ENCODE data around the gene CARD18.
"Not testable (repeated sequence)": the region's sequence is repeated elsewhere in the genome, so short reads cannot be mapped to it uniquely, and the experiment has no call there.

Gene CARD18

DNA sequence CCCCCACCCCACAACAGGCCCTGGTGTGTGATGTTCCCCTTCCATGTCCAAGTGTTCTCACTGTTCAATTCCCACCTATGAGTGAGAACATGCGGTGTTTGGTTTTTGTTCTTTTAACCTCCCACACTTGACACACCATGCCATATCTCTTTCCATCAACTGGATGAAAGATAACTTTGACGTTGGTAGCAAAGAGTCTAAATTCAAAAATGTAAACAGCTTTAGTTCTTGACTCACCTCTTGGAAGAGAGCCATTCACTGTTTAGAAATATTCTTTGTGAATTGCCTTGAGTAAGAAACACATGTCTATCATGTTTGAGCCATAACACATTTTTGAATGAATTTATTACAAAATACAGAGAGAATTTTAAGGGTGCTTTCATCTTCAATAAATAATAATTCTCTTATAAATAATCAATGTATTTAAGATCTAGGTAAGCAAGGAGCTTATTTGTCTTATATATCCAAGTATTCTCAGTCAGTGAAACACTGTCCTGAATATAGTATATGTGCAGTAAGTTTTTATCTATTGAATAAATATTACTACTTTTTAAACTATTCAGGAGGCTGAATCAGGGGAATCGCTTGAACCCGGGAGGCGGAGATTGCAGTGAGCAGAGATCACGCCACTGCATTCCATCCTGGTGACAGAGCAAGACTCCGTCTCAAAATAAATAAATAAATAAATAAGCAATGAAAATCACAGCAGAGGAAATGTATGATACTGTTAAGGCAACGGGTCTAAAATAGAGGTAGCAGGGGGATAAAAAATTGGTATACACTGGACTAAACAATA is 6.7 kb downstream of the CARD18 start:
- no peak for DNase-seq

DNA sequence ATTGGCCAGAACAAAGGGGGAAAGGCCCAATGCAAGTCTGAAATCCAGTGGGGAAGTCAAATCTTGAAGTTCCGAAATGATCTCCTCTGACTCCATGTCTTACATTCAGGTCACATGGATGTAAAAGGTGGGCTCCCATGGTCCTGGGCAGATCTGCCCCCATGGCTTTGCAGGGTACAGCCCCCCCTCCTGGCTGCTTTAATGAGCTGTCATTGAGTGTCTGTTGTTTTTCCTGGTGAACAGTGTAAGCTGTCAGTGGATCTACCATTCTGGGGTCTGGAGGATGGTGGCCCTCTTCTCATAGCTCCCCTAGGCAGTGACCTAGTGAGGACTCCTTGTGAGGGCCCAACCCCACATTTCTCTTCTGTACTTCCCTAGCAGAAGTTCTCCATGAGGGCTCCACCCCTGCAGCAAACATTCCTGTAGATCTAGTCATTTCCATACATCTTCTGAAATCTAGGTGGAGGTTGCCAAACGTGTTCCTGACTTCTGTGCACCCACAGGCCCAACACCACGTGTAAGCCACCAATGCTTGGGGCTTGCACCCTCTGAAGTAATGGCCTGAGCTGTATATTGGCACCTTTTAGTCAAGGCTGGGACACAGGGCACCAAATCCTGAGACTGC is 9.3 kb downstream of the CARD18 start:
- no peak for DNase-seq

DNA sequence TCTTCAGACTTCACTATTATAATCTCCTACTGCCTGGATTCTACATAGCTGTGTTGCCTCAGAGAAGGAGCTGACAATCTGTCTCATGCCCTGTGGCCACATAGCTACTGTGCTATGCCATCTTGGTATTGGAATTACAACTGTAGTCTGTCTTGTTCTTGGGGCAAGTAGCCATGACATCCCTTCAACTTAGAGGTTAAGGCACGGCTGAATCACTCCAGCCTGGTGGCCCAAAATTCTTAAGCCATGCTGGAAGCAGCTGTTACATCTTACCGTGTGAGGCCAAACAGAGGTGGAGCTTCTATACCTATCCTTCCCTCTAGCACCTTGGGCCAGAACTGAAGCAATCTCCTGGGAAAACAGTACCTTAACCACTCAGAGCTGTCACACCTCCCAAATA is 14.8 kb downstream of the CARD18 start:
- DNase-seq: no peak

DNA sequence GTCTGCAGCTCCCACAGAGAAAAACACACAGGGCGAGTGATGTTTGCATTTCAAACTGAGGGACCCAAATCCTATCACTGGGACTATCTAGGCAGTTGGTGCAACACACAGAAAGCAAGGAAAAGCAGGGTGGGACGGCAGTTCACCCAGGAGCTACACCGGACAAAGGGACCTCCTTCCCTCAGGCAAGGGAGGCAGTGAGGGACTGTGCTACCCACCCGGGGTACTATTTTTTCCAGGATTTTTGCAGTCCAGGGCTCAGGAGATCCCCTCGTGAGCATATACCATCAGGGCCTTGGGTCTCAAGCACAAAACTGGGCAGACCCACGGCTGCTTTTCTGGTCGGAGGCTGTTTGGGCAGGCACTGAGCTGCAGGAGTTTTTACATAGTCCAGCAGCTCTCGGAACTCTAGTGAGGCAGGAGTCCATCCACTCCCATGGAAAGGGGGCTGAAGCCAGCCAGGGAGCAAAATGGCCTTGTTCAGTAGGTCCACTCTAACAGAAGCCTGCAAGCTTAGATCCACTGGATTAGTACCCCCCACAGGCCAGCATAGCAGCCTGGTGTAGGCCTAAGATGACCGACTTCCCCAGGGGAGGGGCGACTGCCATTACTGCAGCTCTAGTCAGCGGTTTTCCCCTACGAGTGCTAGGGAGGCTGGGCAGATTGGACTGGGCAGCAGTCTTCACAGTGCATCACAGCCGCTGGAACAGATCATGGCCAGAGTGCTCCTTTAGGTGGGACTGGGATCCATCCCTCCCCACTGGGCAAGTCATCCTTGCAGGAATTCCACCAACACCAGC is 28.2 kb downstream of the CARD18 start:
- DNase-seq: no peak

- DNase-seq: no peak
These were observed 28.9 kb downstream of the CARD18 start for GRCh38 chr11:105110688-105111030.

DNA sequence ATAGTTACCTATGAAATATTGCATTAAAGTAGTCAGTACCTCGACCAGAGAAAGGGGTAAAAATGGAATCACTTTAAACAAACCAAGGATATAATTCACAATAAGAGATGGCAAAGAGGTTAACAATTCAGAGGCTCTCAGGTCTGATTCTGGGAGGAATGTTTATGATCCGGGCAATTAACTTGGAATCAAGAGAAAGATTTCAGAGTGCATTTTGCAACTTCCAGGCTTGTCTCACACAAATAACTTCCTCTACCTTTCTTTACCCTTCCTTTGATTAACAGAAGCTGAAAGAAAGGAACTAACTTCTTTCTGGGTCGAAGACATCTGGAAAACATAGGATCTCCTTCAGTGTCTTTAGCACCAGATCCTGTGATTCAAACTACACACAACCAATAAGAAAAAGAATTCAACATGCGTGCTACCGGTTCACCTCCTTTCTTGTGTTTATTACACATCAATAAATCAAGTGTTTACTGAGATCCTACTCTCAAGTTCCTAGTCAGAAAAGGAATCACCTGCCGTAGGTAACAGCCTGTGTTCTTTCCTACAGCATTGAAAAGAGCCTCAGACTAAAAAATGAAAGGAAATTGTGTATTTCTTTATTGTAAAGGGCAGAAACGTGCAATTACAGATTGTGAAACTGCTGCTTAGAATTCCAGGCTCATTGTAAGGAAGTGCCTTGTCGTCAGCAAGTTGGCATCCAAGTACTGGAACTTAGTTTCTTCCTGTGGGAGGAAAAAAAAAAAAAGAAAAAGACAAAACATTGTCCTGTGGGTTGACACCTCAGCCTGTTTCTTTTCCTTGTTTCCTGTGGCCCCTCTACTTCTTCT is 29.5 kb downstream of the CARD18 start:
- no peak for DNase-seq

DNA sequence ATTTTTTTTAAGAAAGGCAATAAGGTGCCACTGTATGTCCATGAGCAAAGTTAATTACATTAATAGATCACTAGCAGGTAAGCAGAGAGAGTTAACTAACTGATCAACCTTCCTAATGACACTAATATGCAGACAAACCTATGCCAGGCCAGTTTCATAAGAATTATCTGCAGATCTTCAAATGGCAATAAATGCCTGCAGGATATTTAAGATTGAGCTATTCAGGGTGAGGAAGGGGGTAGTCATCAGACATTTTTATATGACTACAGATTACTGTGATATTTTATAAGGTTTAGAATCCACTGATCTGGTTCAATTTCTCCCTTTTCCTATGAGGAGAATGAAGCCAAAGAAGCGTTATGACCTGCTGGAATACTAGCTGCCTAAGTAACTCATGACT is 30.2 kb downstream of the CARD18 start:
- DNase-seq: no peak

DNA sequence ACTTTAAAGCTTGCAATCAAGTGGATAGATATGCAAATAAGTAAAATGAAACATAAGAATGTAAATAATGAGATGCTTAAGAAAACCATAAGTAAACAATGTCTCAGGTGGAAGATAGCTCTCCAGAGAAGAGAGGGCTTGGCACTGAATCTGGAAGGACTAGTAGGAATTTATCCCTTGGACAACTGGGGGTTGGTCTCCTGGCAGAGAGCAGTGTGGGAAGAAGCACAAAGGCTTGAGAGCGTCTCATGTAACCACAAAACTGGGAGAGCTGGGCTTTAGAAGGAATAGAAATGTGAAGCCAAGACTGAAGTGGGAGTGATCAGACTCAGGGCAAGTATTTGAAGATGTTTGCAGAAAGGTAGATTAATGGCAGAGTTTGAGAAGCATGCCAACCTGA is 31.3 kb downstream of the CARD18 start:
- no peak for DNase-seq

- not testable (repeated sequence) for DNase-seq
These were observed 32.2 kb downstream of the CARD18 start for GRCh38 chr11:105107226-105107825.

- DNase-seq: no peak
These were observed 33.4 kb downstream of the CARD18 start for GRCh38 chr11:105106140-105106539.

DNA sequence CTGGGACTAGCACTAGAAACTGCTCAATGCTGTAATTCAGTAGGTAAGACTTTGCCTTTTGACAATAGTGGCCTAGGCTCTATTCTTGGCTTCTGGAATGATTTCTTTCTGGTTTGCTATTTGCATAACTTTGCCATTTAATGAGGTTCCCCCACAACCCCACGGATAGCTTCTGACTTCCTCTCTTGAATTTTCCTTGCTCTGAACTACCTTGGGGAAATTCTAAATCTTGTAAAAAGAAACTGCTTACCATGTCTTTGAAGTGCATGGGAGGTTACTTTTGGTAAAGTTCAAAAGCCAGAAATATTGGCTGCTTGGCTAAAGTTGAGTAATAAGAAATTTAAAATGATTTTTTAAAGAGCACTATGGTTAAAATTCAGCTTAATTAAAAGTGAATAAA is 35.3 kb downstream of the CARD18 start:
- no peak for DNase-seq

- DNase-seq: no peak
These were observed 36.2 kb downstream of the CARD18 start for GRCh38 chr11:105103336-105103735.

- not testable (repeated sequence) for DNase-seq
These were observed 37.4 kb downstream of the CARD18 start for GRCh38 chr11:105102079-105102581.

DNA sequence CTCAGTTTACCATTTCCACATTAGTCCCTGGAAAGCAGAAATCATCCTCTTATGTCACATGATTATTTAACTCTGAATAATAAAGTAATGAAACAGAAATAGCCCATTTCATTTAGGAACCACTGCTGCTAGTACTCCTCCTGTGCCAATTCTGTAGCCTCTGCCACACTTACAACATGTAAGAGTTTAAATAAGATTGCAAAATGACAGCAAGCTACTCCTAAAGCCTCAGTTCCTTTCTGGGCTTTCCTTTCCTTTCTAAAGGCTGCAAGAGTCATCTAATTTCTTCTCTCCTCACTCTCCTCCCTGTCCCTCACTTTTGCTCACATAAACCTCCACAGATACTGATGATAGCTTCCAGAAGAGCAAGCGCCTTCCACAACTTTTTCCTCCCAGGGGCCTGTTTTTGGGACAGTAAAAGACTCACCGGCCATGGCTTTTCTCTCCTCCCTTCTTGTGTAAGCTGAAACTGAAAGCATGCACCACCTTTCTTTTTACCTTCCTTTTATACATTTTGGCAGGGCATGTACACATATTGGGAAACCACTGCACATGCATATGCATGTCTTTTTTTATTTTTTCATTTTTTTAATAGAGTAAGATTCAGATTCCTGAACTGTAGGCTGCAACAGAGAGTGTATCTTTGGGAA is 38.5 kb downstream of the CARD18 start:
- DNase-seq: no peak

GRCh38 chr11:105100206-105100605 is 39.4 kb downstream of the CARD18 start:
- DNase-seq: no peak

GRCh38 chr11:105099594-105099993 is 40.0 kb downstream of the CARD18 start:
- not testable (repeated sequence) for DNase-seq

- no peak for DNase-seq
These were observed 47.0 kb downstream of the CARD18 start for GRCh38 chr11:105092256-105093239.
